T-helper 2 cell treated with Interferon-gamma antibody and Interleukin-4, amounts not matched to agents 5 μg/mL and 100 μg/mL, for 36 hours (primary cell): Measurements from ENCODE around the gene NFE2L3.
"Not testable (repeated sequence)": the region's sequence is repeated elsewhere in the genome, so short reads cannot be mapped to it uniquely, and the experiment has no call there.

ENCODE experiments used
- DNase-seq: peaks from one replicate; pipeline ENCODE4 v3.0.0; 2021; ENCODE audit warnings: low spot score
- H3K27ac Mint-ChIP-seq: one replicate; pipeline ENCODE4 v1.8.0; 2021; ENCODE audit warnings: mild to moderate bottlenecking, mixed read lengths
- H3K27me3 Mint-ChIP-seq: one replicate; pipeline ENCODE4 v1.8.0; 2021; ENCODE audit warnings: low read depth, mixed read lengths
- H3K36me3 Mint-ChIP-seq: one replicate; pipeline ENCODE4 v1.8.0; 2021; ENCODE audit warnings: low read depth, mixed read lengths
- H3K4me1 Mint-ChIP-seq: one replicate; pipeline ENCODE4 v1.8.0; 2021; ENCODE audit warnings: low read depth, mixed read lengths
- H3K4me3 Mint-ChIP-seq: one replicate; pipeline ENCODE4 v1.8.0; 2022; ENCODE audit warnings: mild to moderate bottlenecking, moderate library complexity, mixed read lengths
- H3K9me3 Mint-ChIP-seq: one replicate; pipeline ENCODE4 v1.8.0; 2021; ENCODE audit warnings: mixed read lengths

The NFE2L3 gene

DNA sequence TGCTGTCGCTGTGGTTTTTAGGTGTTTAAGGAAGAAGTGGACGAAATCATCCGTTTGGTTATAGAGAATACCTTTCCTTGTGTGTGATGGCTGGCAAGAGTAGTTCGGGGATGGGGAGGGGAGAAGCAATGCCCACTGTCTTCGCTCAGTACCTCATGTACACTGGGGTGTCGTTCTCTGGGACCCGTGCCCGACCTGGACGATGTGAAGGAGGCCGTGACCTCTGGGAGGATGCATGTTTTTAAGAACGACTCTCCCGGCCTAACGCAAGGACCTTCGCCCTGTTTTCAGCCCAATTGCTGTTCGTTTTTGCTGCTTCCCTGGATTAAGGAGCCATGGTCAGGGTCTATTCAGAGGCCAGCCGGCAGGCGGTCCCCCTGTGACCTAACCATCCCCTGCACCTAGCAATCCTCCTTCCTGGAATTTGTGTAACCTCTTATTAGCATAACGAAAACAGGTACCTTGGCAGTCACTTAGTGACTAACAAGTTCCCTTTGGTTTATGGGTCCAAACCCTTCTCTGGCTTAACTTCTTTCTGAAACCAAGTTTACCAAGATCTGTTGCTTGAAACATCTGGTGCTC, 1.3 kb downstream of the NFE2L3 start:
- peak overlapping the region; percentile 90 for H3K27ac Mint-ChIP-seq
- no peaks in the 10 kb centered on the region for H3K9me3 Mint-ChIP-seq
- H3K4me1 Mint-ChIP-seq, result peaks cover 53% of the 10 kb centered on the region
- H3K27me3 Mint-ChIP-seq, result no peaks in the 10 kb centered on the region
- peak overlapping the region; percentile 95 for H3K4me3 Mint-ChIP-seq
- DNase-seq, result peak; percentile 30
- peaks cover 11% of the 10 kb centered on the region for H3K36me3 Mint-ChIP-seq

DNA sequence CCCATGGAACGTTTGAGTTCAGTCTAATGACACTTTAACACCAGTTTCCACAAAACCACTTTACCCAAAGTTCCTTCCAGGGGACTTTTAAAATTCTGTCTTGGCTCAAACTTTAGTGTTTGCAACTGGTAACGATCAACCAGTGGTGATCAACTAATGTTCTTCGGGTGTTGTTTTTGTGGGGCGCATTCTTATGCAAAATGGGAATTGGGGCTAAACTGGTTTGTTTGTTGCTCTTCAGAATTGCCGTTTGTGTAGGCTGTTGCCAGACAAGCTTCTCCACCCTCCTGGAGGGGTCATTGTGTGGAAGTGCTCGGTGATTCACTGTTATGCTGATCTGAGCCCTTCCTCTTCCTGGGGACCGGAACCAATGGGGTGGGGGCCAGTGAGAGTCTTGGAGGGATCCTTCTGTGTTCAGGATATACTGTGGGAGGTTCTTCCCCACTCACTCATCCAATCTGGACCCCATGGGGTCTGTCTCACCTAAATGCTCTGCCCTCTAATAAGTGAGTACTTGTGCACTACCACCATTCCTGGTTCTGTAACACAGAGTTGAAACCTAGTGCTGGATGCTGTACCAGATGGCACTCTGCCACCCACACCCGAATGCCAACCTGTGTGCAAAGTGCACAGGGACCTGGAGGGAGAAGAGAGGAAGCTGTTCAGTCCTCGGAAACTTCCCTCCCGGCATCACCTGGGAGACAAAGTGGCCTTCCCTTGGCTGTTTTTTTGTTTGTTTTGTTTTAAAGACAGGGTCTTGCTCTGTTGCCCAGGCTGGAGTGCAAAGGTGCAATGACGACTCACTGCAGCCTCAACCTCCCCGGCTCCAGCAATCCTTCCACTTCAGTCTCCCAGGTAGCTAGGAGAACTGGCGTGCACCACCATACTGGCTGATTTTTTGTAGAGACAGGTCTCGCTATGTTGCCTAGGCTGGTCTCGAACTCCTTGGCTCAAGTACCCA, 2.1 kb downstream of the NFE2L3 start:
- H3K27me3 Mint-ChIP-seq, result no peaks in the 10 kb centered on the region
- peaks cover 61% of the 10 kb centered on the region for H3K4me1 Mint-ChIP-seq
- peak; percentile 36 for DNase-seq
- H3K27ac Mint-ChIP-seq, result peak overlapping the region; percentile 90
- H3K9me3 Mint-ChIP-seq, result no peaks in the 10 kb centered on the region
- H3K4me3 Mint-ChIP-seq, result peak overlapping the region; percentile 95
- peaks cover 12% of the 10 kb centered on the region for H3K36me3 Mint-ChIP-seq

DNA sequence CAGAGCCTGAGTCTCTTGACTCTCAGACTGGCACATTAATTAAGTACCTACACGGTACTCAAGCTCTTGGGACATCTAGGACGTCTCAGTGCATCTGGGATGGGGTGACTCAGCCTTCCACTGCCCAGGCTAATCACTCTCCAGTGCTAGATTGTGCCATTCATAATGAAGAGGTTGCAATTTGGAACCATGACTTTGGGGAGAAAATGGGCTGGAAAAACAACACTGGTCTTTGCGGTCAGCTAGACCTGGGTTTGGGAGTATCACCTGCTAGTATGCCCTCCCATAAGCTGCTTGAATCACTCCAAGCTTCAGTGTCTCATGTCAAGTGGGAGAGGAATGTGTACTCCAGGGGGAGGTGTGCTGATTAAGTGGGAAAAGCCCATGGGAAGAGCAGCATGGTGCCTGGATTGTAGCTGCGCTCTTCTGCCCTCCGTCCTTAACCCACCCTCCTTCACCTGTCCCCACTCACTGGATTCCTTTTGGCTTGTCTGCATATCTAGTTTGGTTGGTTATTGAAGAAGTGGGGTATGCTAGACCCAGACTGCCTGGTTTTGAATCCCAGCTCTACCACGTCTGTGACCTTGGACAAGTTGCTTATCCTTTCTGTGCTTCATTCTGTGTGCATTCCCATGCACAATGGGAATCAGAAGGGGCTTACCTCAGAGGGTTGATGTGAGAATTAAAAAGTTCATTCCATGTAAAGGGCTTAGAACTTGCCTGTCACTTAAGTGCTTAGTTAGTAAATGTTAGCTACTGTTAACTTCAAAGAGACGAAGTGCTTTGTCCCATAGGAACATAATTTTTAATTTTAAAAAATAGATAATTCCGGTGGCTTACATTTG, 3.8 kb downstream of the NFE2L3 start:
- Mint-ChIP-seq H3K4me1 (peaks cover 73% of the 10 kb centered on the region), H3K27me3 (no peaks in the 10 kb centered on the region), H3K9me3 (no peaks in the 10 kb centered on the region), H3K36me3 (peaks cover 20% of the 10 kb centered on the region), H3K27ac (peak overlapping the region; percentile 91), H3K4me3 (peak overlapping the region; percentile 95)
- DNase-seq, result no peak

DNA sequence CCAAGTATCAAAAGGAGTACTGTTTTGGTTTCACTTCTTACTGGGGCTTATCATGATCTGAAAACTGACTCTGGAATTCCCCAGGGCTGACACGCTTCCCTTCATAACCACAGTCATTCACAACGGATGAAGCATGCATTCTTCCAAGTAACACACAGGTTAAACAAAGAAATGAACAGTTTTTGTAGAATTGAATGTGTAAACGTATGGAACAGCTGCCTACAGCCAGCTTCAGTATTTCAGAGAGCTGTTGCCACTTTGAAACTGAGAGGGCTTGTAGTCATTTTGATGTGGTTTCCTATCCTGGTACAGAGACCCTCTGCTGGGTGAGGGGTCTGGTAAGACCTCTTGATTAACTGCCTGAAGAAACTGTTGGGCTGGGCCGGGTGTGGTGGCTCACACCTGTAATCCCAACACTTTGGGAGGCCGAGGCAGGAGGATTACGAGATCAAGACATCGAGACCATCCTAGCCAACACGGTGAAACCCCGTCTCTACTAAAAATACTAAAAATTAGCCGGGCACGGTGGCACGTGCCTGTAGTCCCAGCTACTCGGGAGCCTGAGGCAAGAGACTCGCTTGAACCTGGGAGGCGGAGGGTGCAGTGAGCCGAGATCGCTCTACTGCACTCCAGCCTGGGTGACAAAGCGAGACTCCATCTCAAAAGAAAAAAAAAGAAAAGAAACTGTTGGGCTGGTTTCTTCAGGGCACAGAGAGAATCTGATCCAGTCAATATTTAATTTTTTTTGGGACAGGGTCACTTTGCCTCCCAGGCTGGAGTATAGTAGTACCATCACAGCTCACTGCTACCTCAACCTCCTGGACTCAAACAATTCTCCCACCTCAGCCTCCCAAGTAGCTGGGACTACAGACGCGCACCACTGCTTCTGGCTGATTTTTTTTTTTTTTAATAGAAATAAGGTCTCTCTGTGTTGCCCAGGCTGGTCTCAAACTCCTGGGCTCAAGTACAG, 4.7 kb downstream of the NFE2L3 start:
- peak overlapping the region; percentile 95 for H3K4me3 Mint-ChIP-seq
- peak overlapping the region; percentile 91 for H3K27ac Mint-ChIP-seq
- peaks cover 26% of the 10 kb centered on the region for H3K36me3 Mint-ChIP-seq
- peaks cover 70% of the 10 kb centered on the region for H3K4me1 Mint-ChIP-seq
- DNase-seq, result peak; percentile 72
- H3K27me3 Mint-ChIP-seq, result no peaks in the 10 kb centered on the region
- no peaks in the 10 kb centered on the region for H3K9me3 Mint-ChIP-seq

DNA sequence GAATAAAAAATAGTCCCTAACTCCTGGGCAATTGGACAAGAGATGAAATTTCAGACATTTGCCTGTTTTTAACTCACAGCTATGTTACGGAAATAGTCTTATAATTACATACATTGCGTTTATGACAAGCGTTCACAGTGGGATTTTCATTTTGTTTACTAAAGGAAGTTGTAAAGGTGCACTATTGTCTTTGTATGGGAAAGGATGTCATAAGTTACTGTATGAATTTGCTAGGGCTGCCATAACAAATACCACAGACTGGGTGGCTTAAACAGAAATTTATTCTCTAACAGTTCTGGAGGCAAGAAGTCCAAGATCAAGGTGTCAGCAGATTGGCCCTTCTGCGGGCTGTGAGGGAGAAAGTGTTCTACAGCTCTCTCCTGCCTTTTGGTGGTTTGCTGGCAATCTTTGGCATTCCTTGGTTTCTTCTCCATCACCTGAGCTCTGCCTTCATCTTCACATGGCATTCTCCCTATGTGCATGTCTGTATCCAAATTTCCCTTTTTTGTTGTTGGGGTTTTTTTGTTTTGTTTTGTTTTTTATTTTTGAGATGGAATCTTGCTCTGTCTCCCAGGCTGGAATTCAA, 5.6 kb downstream of the NFE2L3 start:
- Mint-ChIP-seq H3K9me3 (no peaks in the 10 kb centered on the region), H3K4me3 (peak overlapping the region; percentile 95), H3K27ac (peak overlapping the region; percentile 91), H3K36me3 (peaks cover 26% of the 10 kb centered on the region), H3K27me3 (no peaks in the 10 kb centered on the region), H3K4me1 (peaks cover 69% of the 10 kb centered on the region)
- DNase-seq, result no peak

DNA sequence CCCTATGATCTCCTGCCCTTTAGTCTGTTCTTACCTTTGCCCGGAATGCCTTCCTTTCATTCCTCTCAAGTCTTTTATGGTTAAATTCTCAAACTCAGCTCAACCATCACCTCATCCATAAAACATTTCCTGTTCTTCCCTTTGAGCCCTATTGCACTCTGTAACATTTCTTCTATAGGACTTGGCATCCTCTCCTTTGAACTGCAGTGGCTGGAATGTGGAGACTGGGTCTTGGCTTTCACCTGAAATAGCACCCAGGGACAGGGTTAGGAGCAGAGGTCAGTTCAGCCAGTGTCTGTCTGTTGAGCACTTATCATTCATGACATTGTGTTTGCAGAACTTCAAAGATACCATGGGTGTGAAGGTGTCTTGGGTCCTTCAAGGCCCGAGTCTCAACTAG, 7.2 kb downstream of the NFE2L3 start:
- Mint-ChIP-seq H3K4me1 (peaks cover 67% of the 10 kb centered on the region), H3K4me3 (peak overlapping the region; percentile 2), H3K36me3 (peaks cover 28% of the 10 kb centered on the region), H3K9me3 (no peaks in the 10 kb centered on the region), H3K27ac (peak overlapping the region; percentile 22), H3K27me3 (no peaks in the 10 kb centered on the region)
- no peak for DNase-seq

DNA sequence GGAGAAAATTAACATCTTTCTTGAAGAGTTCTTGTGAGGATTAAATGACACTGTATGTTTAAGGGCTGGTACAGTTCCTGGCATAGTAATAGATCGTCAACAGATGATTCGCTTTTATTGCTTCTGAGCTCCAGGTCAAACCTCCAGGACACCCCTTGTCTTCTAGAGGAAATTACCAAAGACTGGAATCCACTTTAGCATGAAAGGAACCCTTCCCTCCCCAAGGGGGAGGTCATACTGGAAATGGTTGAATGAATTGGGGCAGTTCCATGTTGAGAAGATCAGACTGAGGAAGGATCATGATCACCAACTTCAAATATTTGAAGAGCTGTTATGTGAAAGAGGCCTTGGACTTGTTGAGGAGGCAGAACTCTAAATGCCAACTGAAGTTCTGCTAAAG, 8.9 kb downstream of the NFE2L3 start:
- no peak overlapping the region for H3K4me3 Mint-ChIP-seq
- no peaks in the 10 kb centered on the region for H3K9me3 Mint-ChIP-seq
- peaks cover 57% of the 10 kb centered on the region for H3K4me1 Mint-ChIP-seq
- peak overlapping the region; percentile 17 for H3K27ac Mint-ChIP-seq
- no peaks in the 10 kb centered on the region for H3K27me3 Mint-ChIP-seq
- DNase-seq, result no peak
- peaks cover 31% of the 10 kb centered on the region for H3K36me3 Mint-ChIP-seq

DNA sequence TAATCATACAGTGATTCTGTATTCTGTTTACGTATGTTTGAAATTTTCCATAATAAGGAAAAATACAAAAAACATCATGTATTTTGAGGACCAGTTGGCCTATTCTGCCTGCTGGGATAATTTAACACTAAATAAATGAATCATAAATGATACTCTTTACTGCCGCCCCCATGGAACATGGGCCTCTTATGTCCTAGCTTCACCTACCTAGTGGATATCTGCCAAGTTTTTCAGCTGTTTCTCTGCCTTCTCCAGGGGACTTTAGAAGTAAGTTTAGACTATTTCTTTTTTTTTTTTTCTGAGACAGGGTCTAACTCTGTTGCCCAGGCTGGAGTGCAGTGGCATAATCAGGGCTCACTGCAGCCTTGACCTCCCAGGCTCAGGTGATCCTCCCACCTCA, 10.4 kb downstream of the NFE2L3 start:
- Mint-ChIP-seq H3K4me1 (peaks cover 56% of the 10 kb centered on the region), H3K36me3 (peaks cover 29% of the 10 kb centered on the region), H3K27me3 (no peaks in the 10 kb centered on the region), H3K27ac (no peak overlapping the region), H3K4me3 (no peak overlapping the region), H3K9me3 (no peaks in the 10 kb centered on the region)
- no peak for DNase-seq

DNA sequence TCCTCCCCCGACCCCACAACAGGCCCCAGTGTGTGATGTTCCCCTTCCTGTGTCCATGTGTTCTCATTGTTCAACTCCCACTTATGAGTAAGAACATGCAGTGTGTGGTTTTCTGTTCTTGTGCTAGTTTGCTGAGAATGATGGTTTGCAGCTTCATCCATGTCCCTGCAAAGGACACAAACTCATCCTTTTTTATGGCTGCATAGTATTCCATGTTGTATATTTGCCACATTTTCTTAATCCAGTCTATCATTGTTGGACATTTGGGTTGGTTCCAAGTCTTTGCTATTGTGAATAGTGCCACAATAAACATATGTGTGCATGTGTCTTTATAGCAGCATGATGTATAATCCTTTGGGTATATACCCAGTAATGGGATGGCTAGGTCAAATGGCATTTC, 11.8 kb downstream of the NFE2L3 start:
- not testable (repeated sequence) for DNase-seq, H3K27ac Mint-ChIP-seq, H3K9me3 Mint-ChIP-seq, H3K27me3 Mint-ChIP-seq, H3K4me3 Mint-ChIP-seq
- Mint-ChIP-seq H3K36me3 (peaks cover 26% of the 10 kb centered on the region), H3K4me1 (peaks cover 47% of the 10 kb centered on the region)

DNA sequence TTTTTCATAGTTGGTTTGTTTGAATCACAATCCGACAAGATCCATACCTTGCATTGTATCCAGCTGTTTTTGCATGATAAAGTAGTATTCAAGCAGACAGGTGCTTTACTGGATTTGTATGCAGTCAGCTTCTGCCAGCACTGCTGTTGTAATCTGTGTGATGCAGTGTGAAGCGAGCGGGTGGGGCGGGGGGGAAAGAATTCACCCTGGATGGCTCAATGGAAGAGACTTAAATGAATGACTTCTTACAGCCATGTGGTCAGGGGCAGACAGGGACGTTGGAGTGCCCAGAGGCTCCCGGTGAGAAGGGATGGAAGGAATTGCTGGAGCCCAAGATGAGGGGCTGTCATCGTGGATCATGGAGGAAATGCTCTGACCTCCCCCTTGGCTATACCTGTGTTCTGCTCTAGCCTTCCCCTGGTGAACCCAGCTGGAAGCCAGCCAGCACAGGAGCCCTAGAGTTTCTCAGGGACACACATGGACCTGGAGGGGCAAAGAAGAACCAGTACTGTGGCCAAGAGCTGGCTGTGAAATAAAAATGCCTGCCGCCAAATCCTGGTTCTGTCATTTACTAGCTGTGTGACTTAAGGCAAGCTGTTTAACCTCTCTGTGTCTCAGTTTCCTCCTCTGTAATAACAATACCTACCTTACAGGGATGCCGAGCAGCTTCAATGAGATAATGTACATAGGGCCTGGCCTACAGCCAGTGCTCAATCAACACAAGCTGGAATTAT, 14.1 kb downstream of the NFE2L3 start:
- Mint-ChIP-seq H3K36me3 (peaks cover 26% of the 10 kb centered on the region), H3K4me3 (no peak overlapping the region), H3K4me1 (peaks cover 31% of the 10 kb centered on the region), H3K27ac (peak overlapping the region; percentile 54), H3K9me3 (no peaks in the 10 kb centered on the region), H3K27me3 (no peaks in the 10 kb centered on the region)
- DNase-seq, result no peak

DNA sequence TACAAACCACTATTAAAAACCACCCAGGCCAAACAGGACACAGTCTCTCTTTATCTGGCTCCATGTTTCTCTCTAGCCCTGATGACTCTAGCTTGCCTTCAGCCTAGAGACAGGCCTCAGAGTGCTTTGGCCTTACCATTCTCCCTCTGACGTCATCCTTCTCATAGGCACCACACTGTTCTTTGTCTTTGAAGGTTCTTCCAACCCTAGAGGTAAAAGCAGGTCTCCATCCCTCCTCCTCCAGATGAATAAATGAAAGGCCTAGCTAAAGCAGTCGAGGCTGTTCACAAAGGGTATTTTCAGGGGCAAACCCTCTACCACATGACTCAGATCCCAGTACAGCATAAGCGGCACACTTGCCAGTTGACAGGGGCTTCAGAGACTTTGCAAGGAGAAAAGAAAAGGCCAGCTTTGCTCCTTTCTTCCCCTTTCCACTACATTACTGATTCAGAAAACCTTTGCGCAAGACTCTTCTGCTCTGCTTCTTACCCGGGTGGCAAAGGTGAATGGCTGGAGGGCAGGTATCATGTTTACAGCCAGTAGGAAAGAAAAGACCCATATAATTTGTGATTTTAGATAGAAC, 14.8 kb downstream of the NFE2L3 start:
- peaks cover 26% of the 10 kb centered on the region for H3K36me3 Mint-ChIP-seq

DNA sequence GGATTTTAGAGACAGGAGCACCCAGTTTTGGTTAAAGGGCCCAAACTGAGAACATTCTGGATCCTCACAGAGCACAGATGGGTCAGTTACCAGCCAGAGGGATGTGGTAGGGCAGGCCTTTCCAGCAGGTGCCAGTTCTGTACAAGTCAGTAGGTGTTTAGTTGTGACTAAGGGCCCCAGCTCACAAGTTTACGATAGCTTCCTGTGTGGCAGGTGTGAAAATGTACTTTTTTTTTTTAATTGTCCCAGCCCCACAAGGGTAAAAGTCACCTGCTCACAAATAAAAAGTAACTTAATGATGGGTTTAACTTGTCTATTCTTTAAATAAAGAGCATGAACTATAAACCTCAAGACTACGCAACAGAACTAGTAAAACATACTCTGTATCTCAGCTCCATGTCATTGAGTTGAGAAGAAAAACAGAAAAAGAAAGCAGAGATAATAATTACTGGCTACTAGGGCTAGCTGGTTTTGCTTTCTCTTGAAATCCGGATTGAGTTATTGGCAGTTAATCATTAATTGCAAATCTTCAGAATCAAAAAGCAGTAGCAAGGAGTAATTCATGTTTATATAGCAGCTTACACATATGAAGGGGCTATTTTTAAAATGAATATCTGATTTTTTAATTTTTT, 15.4 kb downstream of the NFE2L3 start:
- Mint-ChIP-seq H3K36me3 (peaks cover 29% of the 10 kb centered on the region), H3K27ac (peak overlapping the region; percentile 47), H3K4me1 (peaks cover 28% of the 10 kb centered on the region)

More for the DNA sequence above, 14.8 kb downstream of the NFE2L3 start:
- Mint-ChIP-seq H3K27me3 (no peaks in the 10 kb centered on the region), H3K27ac (peak overlapping the region; percentile 28), H3K4me1 (peaks cover 28% of the 10 kb centered on the region), H3K9me3 (no peaks in the 10 kb centered on the region), H3K4me3 (no peak overlapping the region)
- no peak for DNase-seq

More for the DNA sequence above, 15.4 kb downstream of the NFE2L3 start:
- no peaks in the 10 kb centered on the region for H3K27me3 Mint-ChIP-seq
- H3K4me3 Mint-ChIP-seq, result peak overlapping the region; percentile 8
- H3K9me3 Mint-ChIP-seq, result no peaks in the 10 kb centered on the region
- DNase-seq, result no peak
